Gastroesophageal sphincter (tissue), 4 donors: ENCODE measurements around the gene JARID2. TPM values are rescaled to one million over a fixed set of nuclear protein-coding genes. Genes with fewer than 3 reads are reported as not detected.
"Not testable (repeated sequence)": the region's sequence is repeated elsewhere in the genome, so short reads cannot be mapped to it uniquely, and the experiment has no call there.

Experiments used
- ATAC-seq: fragments of 150-250 bp; one replicate; pipeline ENCODE4 v1.9.1; 2016; ENCODE audit warnings: mild to moderate bottlenecking, moderate library complexity
- H3K27ac ChIP-seq, 4 donors: fragments of 200-600 bp; sonication (generic) in 3 of 4; 1 replicate in 3 of 4; 2 replicates in 1 of 4; pipeline ENCODE4 v1.5.1; 2016 to 2019
- H3K27me3 ChIP-seq: fragments of 200-600 bp; sonication (generic); one replicate; pipeline ENCODE4 v1.5.1; 2019
- H3K36me3 ChIP-seq, 2 donors: fragments of 200-600 bp; sonication (generic); one replicate each; pipeline ENCODE4 v1.5.1; 2019; ENCODE audit warnings: control low read depth in 1 of 2
- H3K4me1 ChIP-seq, 3 donors: fragments of 200-600 bp; sonication (generic); 1 replicate in 2 of 3; 2 replicates in 1 of 3; pipeline ENCODE4 v1.5.1; 2016 to 2019; ENCODE audit warnings: control low read depth in 2 of 3
- H3K4me3 ChIP-seq, 2 donors: fragments of 200-600 bp; sonication (generic); one replicate each; pipeline ENCODE4 v1.5.1; 2019; ENCODE audit warnings: mild to moderate bottlenecking in 1 of 2, moderate library complexity in 1 of 2
- H3K9me3 ChIP-seq, 3 donors: fragments of 200-600 bp; sonication (generic); one replicate each; pipeline ENCODE4 v1.5.1; 2017 to 2019; ENCODE audit warnings: control low read depth in 2 of 3
- EP300 ChIP-seq: sonication (generic); formaldehyde crosslinking; IDR thresholded peaks from one replicate; pipeline ENCODE4 v1.6.1; 2017; ENCODE audit warnings: antibody characterized with exemption, mild to moderate bottlenecking
- POLR2A ChIP-seq, 2 donors: fragments of 450-650 bp; IDR thresholded peaks; one replicate each; pipeline ENCODE4 v1.6.1; 2017; ENCODE audit warnings: antibody characterized with exemption in 2 of 2, mild to moderate bottlenecking in 2 of 2, moderate library complexity in 1 of 2
- POLR2AphosphoS5 ChIP-seq: sonication (generic); formaldehyde crosslinking; IDR thresholded peaks from one replicate; pipeline ENCODE4 v1.6.1; 2017; ENCODE audit warnings: antibody characterized with exemption
- WGBS, 2 donors: methylation state at CpG; one replicate each; pipeline ENCODE4 v1.1.5; 2018; ENCODE audit warnings: low coverage in 1 of 2; 5-methylcytosine and 5-hydroxymethylcytosine counted together
- total RNA-seq, 4 donors: library from RNA; depleted of rRNA; stranded (reverse); fragments of >200 nt; gene quantifications; one replicate each; pipeline ENCODE4 v1.1.0, GENCODE V29; 2016
- TF ChIP-seq, protein P1 (sequence below), 4 experiments: fragments of 200-600 bp in 2 of 4; fragments of 450-650 bp in 2 of 4; sonication (generic) in 1 of 4; IDR thresholded peaks; one replicate each; pipeline ENCODE4 v1.5.1; 2017 to 2019; ENCODE audit warnings: antibody characterized with exemption in 4 of 4, mild to moderate bottlenecking in 2 of 4, moderate library complexity in 2 of 4

The JARID2 gene
- total RNA-seq, 4 donors from 2014 or later, result 6.8 to 12.3 (median 8.5) TPM

DNA sequence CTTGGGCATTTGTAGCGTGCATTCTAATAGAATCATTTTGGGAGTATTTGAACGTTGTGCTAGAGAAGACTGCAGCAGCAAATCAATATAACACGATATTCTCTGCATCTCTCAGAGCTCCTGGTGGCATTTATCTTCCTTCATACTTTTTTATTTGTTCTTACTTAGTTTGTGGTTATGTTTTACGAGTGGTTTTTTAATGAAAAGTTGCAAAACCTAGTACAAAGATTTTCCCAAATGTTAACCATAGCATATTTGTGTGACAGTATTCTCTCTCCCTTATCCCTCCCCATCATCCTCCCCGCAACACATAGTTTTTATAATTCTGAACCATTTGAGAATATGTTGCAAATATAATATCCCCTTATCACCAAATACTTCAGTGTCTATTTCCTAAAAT lies 50.4 kb downstream of the JARID2 start:
- Histone ChIP-seq H3K27ac (no peak overlapping the region), H3K27me3 (no peaks in the 10 kb centered on the region), H3K4me3 (no peak overlapping the region), H3K4me1 (peaks cover 0 to 59% (median 3%) of the 10 kb centered on the region in 3 donors), H3K36me3 (no peaks in the 10 kb centered on the region), H3K9me3 (no peaks in the 10 kb centered on the region)
- no peak for ATAC-seq
- TF ChIP-seq EP300 (no peak), POLR2A (IDR thresholded peaks at IDR 0.05) (no peak), POLR2AphosphoS5 (no peak)
- TF ChIP-seq, protein P1, sequence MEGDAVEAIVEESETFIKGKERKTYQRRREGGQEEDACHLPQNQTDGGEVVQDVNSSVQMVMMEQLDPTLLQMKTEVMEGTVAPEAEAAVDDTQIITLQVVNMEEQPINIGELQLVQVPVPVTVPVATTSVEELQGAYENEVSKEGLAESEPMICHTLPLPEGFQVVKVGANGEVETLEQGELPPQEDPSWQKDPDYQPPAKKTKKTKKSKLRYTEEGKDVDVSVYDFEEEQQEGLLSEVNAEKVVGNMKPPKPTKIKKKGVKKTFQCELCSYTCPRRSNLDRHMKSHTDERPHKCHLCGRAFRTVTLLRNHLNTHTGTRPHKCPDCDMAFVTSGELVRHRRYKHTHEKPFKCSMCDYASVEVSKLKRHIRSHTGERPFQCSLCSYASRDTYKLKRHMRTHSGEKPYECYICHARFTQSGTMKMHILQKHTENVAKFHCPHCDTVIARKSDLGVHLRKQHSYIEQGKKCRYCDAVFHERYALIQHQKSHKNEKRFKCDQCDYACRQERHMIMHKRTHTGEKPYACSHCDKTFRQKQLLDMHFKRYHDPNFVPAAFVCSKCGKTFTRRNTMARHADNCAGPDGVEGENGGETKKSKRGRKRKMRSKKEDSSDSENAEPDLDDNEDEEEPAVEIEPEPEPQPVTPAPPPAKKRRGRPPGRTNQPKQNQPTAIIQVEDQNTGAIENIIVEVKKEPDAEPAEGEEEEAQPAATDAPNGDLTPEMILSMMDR (IDR thresholded peaks at IDR 0.05), result no peak
- 78 to 84% methylated on average over 5 of the region's 5 CpGs for WGBS, 2 donors

DNA sequence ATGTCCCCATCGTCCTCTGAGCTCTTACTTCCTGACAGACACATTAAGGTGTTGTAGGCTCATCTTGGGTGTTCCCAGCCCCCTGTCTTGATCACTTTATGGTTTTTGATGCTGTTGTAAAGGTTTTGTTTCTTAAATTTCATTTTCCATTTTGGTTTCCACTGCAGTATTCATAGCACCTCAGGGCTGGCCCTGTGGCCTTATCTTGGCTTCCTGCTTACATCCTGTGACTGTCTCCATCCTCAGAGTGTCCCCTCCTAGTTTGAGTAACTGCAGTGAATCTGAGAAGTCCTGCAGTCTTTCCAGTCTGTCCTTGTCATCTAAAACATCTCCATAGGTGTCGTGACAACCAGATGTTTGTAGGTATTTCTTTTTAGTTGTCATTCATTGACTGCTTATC lies 50.9 kb downstream of the JARID2 start:
- no peak overlapping the region for H3K4me3 ChIP-seq
- no peaks in the 10 kb centered on the region for H3K9me3 ChIP-seq
- H3K27me3 ChIP-seq, result no peaks in the 10 kb centered on the region
- TF ChIP-seq, protein P1 (IDR thresholded peaks at IDR 0.05), result no peak
- TF ChIP-seq POLR2AphosphoS5 (no peak), POLR2A (IDR thresholded peaks at IDR 0.05) (no peak)
- no peak overlapping the region for H3K27ac ChIP-seq
- WGBS, 2 donors, result 64 to 95% methylated on average over 2 of the region's 2 CpGs
- H3K36me3 ChIP-seq, result no peaks in the 10 kb centered on the region
- no peak for ATAC-seq
- peaks cover 0 to 56% (median 3%) of the 10 kb centered on the region in 3 donors for H3K4me1 ChIP-seq

DNA sequence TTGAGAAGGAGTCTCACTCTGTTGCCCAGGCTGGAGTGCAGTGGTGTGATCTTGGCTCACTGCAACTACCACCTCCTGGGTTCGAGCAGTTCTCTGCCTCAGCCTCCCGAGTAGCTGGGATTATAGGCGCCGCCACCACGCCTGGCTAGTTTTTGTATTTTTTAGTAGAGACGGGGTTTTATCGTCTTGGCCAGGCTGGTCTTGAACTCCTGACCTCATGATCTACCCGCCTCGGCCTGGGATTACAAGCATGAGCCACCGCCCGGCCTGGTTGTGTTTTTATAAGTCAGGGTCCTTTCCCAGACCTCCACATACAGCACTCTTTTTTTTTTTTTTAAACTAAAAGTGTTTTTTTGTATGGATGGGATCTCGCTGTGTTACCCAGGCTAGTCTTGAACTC lies 51.3 kb downstream of the JARID2 start:
- H3K27ac ChIP-seq, H3K9me3 ChIP-seq, H3K4me3 ChIP-seq, H3K27me3 ChIP-seq, H3K36me3 ChIP-seq, ATAC-seq: not testable (repeated sequence)
- peaks cover 0 to 56% (median 3%) of the 10 kb centered on the region in 3 donors for H3K4me1 ChIP-seq
- 89 to 100% methylated on average over 4 to 10 of the region's 12 CpGs for WGBS, 2 donors

DNA sequence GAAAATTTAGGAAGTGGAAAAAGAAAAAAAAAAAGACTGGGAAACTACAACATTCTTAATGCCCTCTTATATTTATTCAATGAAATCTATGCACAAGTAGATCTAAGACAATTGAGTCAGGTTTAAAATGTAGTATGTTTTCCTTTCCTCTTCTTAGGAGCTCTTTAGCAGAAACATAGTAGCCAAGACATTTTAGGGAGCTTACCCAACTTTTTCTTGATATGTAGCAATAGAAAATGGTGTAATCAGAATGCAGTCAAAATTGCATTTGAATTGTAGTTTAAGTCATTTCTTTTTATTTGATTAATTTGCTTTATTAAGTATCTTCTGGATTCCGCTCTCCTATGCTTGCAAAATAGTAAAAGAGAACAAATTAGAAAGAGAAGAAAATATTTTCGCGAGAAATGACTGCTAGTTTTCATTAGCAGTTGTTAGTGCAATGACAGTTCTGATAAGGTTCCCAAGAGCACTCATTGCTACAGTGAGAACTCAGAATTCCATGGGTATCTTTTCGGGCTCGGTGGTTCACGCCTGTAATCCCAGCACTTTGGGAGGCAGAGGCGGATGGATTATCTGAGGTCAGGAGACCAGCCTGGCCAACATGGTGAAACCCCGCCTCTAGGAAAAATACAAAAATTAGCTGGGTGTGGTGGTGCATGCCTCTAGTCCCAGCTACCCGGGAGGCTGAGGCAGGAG lies 52.2 kb downstream of the JARID2 start:
- no peaks in the 10 kb centered on the region for H3K36me3 ChIP-seq
- H3K27ac ChIP-seq, result no peak overlapping the region
- peaks cover 0 to 50% (median 3%) of the 10 kb centered on the region in 3 donors for H3K4me1 ChIP-seq
- 88 to 94% methylated on average over 3 to 9 of the region's 9 CpGs for WGBS, 2 donors
- H3K27me3 ChIP-seq, result no peaks in the 10 kb centered on the region
- no peak for TF ChIP-seq POLR2A (IDR thresholded peaks at IDR 0.05)
- no peak for TF ChIP-seq POLR2AphosphoS5
- TF ChIP-seq, protein P1 (IDR thresholded peaks at IDR 0.05), result no peak
- TF ChIP-seq EP300, result no peak
- no peaks in the 10 kb centered on the region for H3K9me3 ChIP-seq
- ATAC-seq, result peak; percentile 57
- H3K4me3 ChIP-seq, result no peak overlapping the region

DNA sequence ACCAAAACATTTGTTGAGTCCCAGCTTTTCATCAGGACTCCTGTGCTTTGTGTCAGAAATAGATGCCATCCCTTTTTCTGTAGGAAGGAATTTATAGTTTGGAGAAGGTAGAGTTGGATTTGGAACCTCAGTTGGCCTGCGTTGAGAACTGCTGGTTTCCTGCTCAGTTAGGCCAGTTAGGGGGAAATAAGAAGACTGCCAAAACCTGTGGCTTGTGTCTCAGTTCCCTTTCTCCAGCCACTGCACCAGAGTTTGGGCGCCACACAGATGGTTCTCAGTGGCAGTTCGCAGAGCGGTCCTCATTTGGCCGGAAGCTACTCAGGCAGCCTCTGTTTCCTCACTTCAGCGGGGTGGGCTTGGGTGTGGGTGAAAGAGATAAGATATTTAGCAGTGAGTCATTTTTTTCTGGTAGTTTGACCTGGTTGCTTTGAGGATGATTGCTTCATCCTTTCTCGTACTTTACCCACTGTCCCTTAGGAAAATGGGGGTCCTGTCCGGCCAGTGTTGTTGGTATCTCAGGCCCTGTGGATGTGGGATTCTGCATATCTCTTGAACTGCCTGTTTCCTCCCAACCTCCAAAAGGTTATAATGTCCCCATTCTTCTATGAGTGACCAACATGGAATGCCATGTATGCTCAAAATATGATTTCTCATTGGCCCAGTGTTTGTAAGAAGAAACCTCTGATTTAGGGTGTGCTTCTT lies 53.7 kb downstream of the JARID2 start:
- peak; percentile 36 for ATAC-seq
- Histone ChIP-seq H3K27ac (no peak overlapping the region), H3K4me1 (peaks cover 0 to 49% (median 3%) of the 10 kb centered on the region in 3 donors), H3K27me3 (no peaks in the 10 kb centered on the region), H3K9me3 (no peaks in the 10 kb centered on the region), H3K36me3 (no peaks in the 10 kb centered on the region), H3K4me3 (no peak overlapping the region)
- 69 to 74% methylated on average over 5 to 6 of the region's 8 CpGs for WGBS, 2 donors
- TF ChIP-seq, protein P1 (IDR thresholded peaks at IDR 0.05), result no peak
- TF ChIP-seq POLR2AphosphoS5, result no peak
- TF ChIP-seq EP300, result no peak
- TF ChIP-seq POLR2A (IDR thresholded peaks at IDR 0.05), result no peak
